Measurements from ENCODE around the gene EMP1.

GRCh38 chr12:13229504-13229903 lies 33.0 kb downstream of the EMP1 start:
- TF ChIP-seq CTCF (IDR thresholded peaks at IDR 0.05) (no peak), POLR2A (IDR thresholded peaks at IDR 0.05) (no peak)

Measured in lower leg skin (tissue), 3 donors.